IMR-90 (cell line): ENCODE results near the gene TENM4. TPM values are rescaled to one million over a fixed set of nuclear protein-coding genes. Genes with fewer than 3 reads are reported as not detected.

Experiments
- ATAC-seq: fragments of 200-7000 bp; cut with Tn5 transposase; 2 replicates; pipeline ENCODE4 v1.9.1; 2020; ENCODE audit warnings: low read depth, mild to moderate bottlenecking, moderate library complexity
- BruUV-seq: library from RNA; stranded (reverse); fragments of 400-500 nt; replicated peaks from 2 replicates; lab custom pipeline; 2021; lab: Mats Ljungman, UMichigan
- CTCF ChIA-PET: fragments of 300-600 bp; formaldehyde crosslinking; extraction: SDS; loops from one replicate; lab custom pipeline; 2021; ENCODE audit warnings: antibody characterized with exemption; lab: Yijun Ruan, JAX
- POLR2A ChIA-PET: fragments of 300-600 bp; sonication (Branson Sonifier 250); formaldehyde crosslinking; loops from one replicate; lab custom pipeline; 2022; ENCODE audit warnings: antibody characterized with exemption; ENCODE audit not compliant: unreplicated experiment; lab: Charles Lee
- DNase-seq: peaks from one replicate; pipeline ENCODE4 v3.0.0; 2013
- H2AFZ ChIP-seq: replicated peaks from 2 replicates; pipeline ENCODE3; 2013; ENCODE audit warnings: low read length, mild to moderate bottlenecking; ENCODE audit not compliant: poor library complexity
- H2AK5ac ChIP-seq: 2 replicates; pipeline ENCODE4 v1.6.1; 2013; ENCODE audit warnings: low read depth, low read length, inconsistent platforms
- H2AK9ac ChIP-seq: replicated peaks from 2 replicates; pipeline ENCODE3; 2013; ENCODE audit warnings: mild to moderate bottlenecking, low read depth, low read length, moderate library complexity; ENCODE audit not compliant: poor library complexity
- H2BK120ac ChIP-seq: 2 replicates; pipeline ENCODE4 v1.6.1; 2013; ENCODE audit warnings: low read depth, low read length, inconsistent platforms
- H2BK15ac ChIP-seq: 3 replicates; pipeline ENCODE4 v1.6.1; 2013; ENCODE audit warnings: low read depth, low read length, inconsistent platforms
- H2BK20ac ChIP-seq: 2 replicates; pipeline ENCODE4 v1.6.1; 2013; ENCODE audit warnings: low read depth, mild to moderate bottlenecking, inconsistent platforms, low read length, moderate library complexity
- H2BK5ac ChIP-seq: 2 replicates; pipeline ENCODE4 v1.6.1; 2013; ENCODE audit warnings: mild to moderate bottlenecking, low read depth, low read length, inconsistent platforms; ENCODE audit not compliant: poor library complexity, severe bottlenecking
- H3K14ac ChIP-seq: replicated peaks from 2 replicates; pipeline ENCODE4 v1.6.1; 2013; ENCODE audit warnings: low read depth, low read length, inconsistent platforms
- H3K18ac ChIP-seq: 2 replicates; pipeline ENCODE4 v1.6.1; 2013; ENCODE audit warnings: low read depth, low read length, control low read depth
- H3K23ac ChIP-seq: 2 replicates; pipeline ENCODE4 v1.6.1; 2013; ENCODE audit warnings: low read depth, low read length, inconsistent platforms
- H3K27ac ChIP-seq: 2 replicates; pipeline ENCODE4 v1.5.1; 2013; ENCODE audit warnings: mild to moderate bottlenecking, control low read depth, low read length; ENCODE audit not compliant: insufficient read depth
- H3K27me3 ChIP-seq: 2 replicates; pipeline ENCODE4 v1.6.1; 2013; ENCODE audit warnings: low read length; ENCODE audit not compliant: control insufficient read depth, insufficient read depth
- H3K36me3 ChIP-seq: 2 replicates; pipeline ENCODE4 v1.6.1; 2013; ENCODE audit warnings: low read length, mixed read lengths; ENCODE audit not compliant: control insufficient read depth, insufficient read depth
- H3K4ac ChIP-seq: 2 replicates; pipeline ENCODE4 v1.6.1; 2013; ENCODE audit warnings: low read depth, low read length, inconsistent platforms
- H3K4me1 ChIP-seq: 2 replicates; pipeline ENCODE4 v1.6.1; 2013; ENCODE audit warnings: low read length, mixed read lengths; ENCODE audit not compliant: control insufficient read depth, insufficient read depth
- H3K4me2 ChIP-seq: 2 replicates; pipeline ENCODE4 v1.6.1; 2013; ENCODE audit warnings: low read depth, mild to moderate bottlenecking, control low read depth, low read length, moderate library complexity
- H3K4me3 ChIP-seq: 2 replicates; pipeline ENCODE4 v1.5.1; 2013; ENCODE audit warnings: low read depth, mild to moderate bottlenecking, control low read depth, low read length, moderate library complexity; ENCODE audit not compliant: insufficient read depth
- H3K56ac ChIP-seq: 2 replicates; pipeline ENCODE4 v1.6.1; 2013; ENCODE audit warnings: low read length, inconsistent platforms; ENCODE audit not compliant: insufficient read depth; ENCODE audit errors: extremely low read depth
- H3K79me1 ChIP-seq, 2 experiments: 2 replicates each; pipeline ENCODE4 v1.6.1; 2013; ENCODE audit warnings: low read length in 2 of 2, inconsistent platforms in 1 of 2, low read depth in 1 of 2
- H3K9ac ChIP-seq: 2 replicates; pipeline ENCODE4 v1.6.1; 2013; ENCODE audit warnings: low read depth, low read length, control low read depth
- H3K9me1 ChIP-seq: 2 replicates; pipeline ENCODE4 v1.6.1; 2013; ENCODE audit warnings: low read length, inconsistent platforms; ENCODE audit not compliant: insufficient read depth
- H3K9me3 ChIP-seq: 2 replicates; pipeline ENCODE4 v1.6.1; 2013; ENCODE audit warnings: low read length; ENCODE audit not compliant: control insufficient read depth, insufficient read depth
- H4K20me1 ChIP-seq: 2 replicates; pipeline ENCODE4 v1.6.1; 2013; ENCODE audit warnings: low read length, inconsistent platforms; ENCODE audit not compliant: insufficient read depth
- H4K5ac ChIP-seq: 2 replicates; pipeline ENCODE4 v1.6.1; 2013; ENCODE audit warnings: mild to moderate bottlenecking, low read depth, low read length, control low read depth
- H4K8ac ChIP-seq, 2 experiments: 2 replicates each; pipeline ENCODE4 v1.6.1; 2013; ENCODE audit warnings: low read depth in 2 of 2, low read length in 2 of 2, control low read depth in 1 of 2, inconsistent platforms in 1 of 2
- H4K91ac ChIP-seq: 2 replicates; pipeline ENCODE4 v1.6.1; 2013; ENCODE audit warnings: low read depth, low read length, inconsistent platforms; ENCODE audit not compliant: insufficient read depth
- CEBPB ChIP-seq: IDR thresholded peaks from 2 replicates; pipeline ENCODE4 v1.6.1; 2012; ENCODE audit warnings: low read depth, low read length, improper control_type of control experiment
- CTCF ChIP-seq: conservative IDR thresholded peaks from 2 replicates; pipeline ENCODE4 v1.5.1; 2012; ENCODE audit warnings: mild to moderate bottlenecking, low read depth, low read length, improper control_type of control experiment
- ELK1 ChIP-seq: fragments of 150-350 bp; IDR thresholded peaks from 2 replicates; pipeline ENCODE4 v1.6.1; 2016; ENCODE audit warnings: low read depth, mild to moderate bottlenecking, low read length, moderate library complexity, borderline replicate concordance
- FOS ChIP-seq: fragments of 150-350 bp; IDR thresholded peaks from 2 replicates; pipeline ENCODE4 v1.6.1; 2016; ENCODE audit warnings: low read depth, low read length
- MAFK ChIP-seq: IDR thresholded peaks from 2 replicates; pipeline ENCODE4 v1.6.1; 2012; ENCODE audit warnings: low read depth, low read length, improper control_type of control experiment
- MAZ ChIP-seq: IDR thresholded peaks from 2 replicates; pipeline ENCODE4 v1.6.1; 2012; ENCODE audit warnings: low read depth, mild to moderate bottlenecking, low read length, improper control_type of control experiment, moderate library complexity, borderline replicate concordance
- MXI1 ChIP-seq: IDR thresholded peaks from 2 replicates; pipeline ENCODE4 v1.6.1; 2012; ENCODE audit warnings: low read depth, mild to moderate bottlenecking, low read length, moderate library complexity, borderline replicate concordance
- NFE2L2 ChIP-seq: fragments of 150-350 bp; IDR thresholded peaks from 2 replicates; pipeline ENCODE4 v1.6.1; 2016; ENCODE audit warnings: low read depth, mild to moderate bottlenecking, low read length
- RAD21 ChIP-seq: IDR thresholded peaks from 2 replicates; pipeline ENCODE4 v1.6.1; 2012; ENCODE audit warnings: low read length, improper control_type of control experiment
- RCOR1 ChIP-seq: IDR thresholded peaks from 2 replicates; pipeline ENCODE4 v1.6.1; 2012; ENCODE audit warnings: mild to moderate bottlenecking, low read length, improper control_type of control experiment; ENCODE audit not compliant: insufficient replicate concordance
- RFX5 ChIP-seq: IDR thresholded peaks from 2 replicates; pipeline ENCODE4 v1.8.0; 2012; ENCODE audit warnings: low read depth, mild to moderate bottlenecking, low read length, moderate library complexity
- SMC3 ChIP-seq: fragments of 150-350 bp; IDR thresholded peaks from 2 replicates; pipeline ENCODE4 v1.6.1; 2016; ENCODE audit warnings: low read depth, mild to moderate bottlenecking, antibody characterized with exemption, low read length, moderate library complexity
- USF2 ChIP-seq: fragments of 150-350 bp; IDR thresholded peaks from 2 replicates; pipeline ENCODE4 v1.6.1; 2017; ENCODE audit warnings: mild to moderate bottlenecking, antibody characterized with exemption, low read length, low read depth
- WGBS, 2 experiments: methylation state at CpG; one replicate each; pipeline versions ENCODE4 v1.1.5 to v1.1.7; 2013; ENCODE audit warnings: missing lambda C conversion rate in 2 of 2; ENCODE audit not compliant: insufficient read length in 1 of 2; ENCODE audit errors: extremely low coverage in 2 of 2; 5-methylcytosine and 5-hydroxymethylcytosine counted together
- dilution Hi-C: fragments of 300-500 bp; cut with HindIII; formaldehyde crosslinking; loops from one replicate; pipeline ENCODE4 v1.14.3; 2018; ENCODE audit warnings: low sequenced_read_pairs; ENCODE audit not compliant: unreplicated experiment
- in situ Hi-C: fragments of 300-500 bp; cut with MboI; formaldehyde crosslinking; loops from 3 replicates; pipeline ENCODE4 v1.14.3; 2019; ENCODE audit warnings: low sequenced_read_pairs, inconsistent platforms, mixed read lengths
- intact Hi-C: fragments of 100-400 bp; cut with micrococcal nuclease; formaldehyde crosslinking; loops from 2 replicates; pipeline ENCODE4 v1.10.0; 2022
- polyA plus RNA-seq, 3 experiments: library from polyadenylated mRNA; depleted of rRNA; stranded (reverse); fragments of >200 nt; gene quantifications; 2 replicates each; pipeline ENCODE4 v1.2.3, GENCODE V29; 2012; ENCODE audit warnings: low replicate concordance in 1 of 3
- total RNA-seq: library from RNA; depleted of rRNA; stranded (reverse); fragments of >200 nt; gene quantifications from 2 replicates; pipeline ENCODE4 v1.2.3, GENCODE V29; 2012

TENM4 gene
- total and polyA plus RNA-seq, 2 of the 4 experiments (the other 2 are of a cell fraction) = 7.4 to 9.0 TPM

GRCh38 chr11:79189055-79189454 lies 251.8 kb downstream of the TENM4 start:
- H3K9me1 ChIP-seq = peaks cover 2% of the 10 kb centered on the region; the same call in 1 of the 2 replicates
- H3K79me1 ChIP-seq = no peaks in the 10 kb centered on the region
- WGBS, 2 experiments = no CpG with 5 or more reads among the region's 2 CpGs
- no peak overlapping the region for H3K4me3 ChIP-seq
- no peak overlapping the region for H2AK9ac ChIP-seq
- no peak overlapping the region for H3K14ac ChIP-seq
- H3K9ac ChIP-seq = no peak overlapping the region
- H4K91ac ChIP-seq = no peak overlapping the region
- no peak overlapping the region for H2AK5ac ChIP-seq
- no peaks in the 10 kb centered on the region for H3K27me3 ChIP-seq
- no peak overlapping the region for H2BK20ac ChIP-seq
- H3K4me2 ChIP-seq = no peak overlapping the region
- no peak overlapping the region for H2BK5ac ChIP-seq
- ATAC-seq (no peak), DNase-seq (no peak)
- H2BK15ac ChIP-seq = no peak overlapping the region
- TF ChIP-seq ELK1 (no peak), USF2 (no peak), RCOR1 (no peak), MXI1 (no peak), RAD21 (no peak), MAZ (no peak), CEBPB (no peak), CTCF (no peak), RFX5 (no peak), SMC3 (no peak), FOS (no peak), NFE2L2 (no peak), MAFK (no peak)
- in situ Hi-C loops (no loop called here), intact Hi-C loops (no loop called here), dilution Hi-C loops (no loop called here)
- peaks cover 4% of the 10 kb centered on the region for H3K9me3 ChIP-seq
- no peak overlapping the region for H4K8ac ChIP-seq
- no peaks in the 10 kb centered on the region for H3K36me3 ChIP-seq
- H4K20me1 ChIP-seq = no peaks in the 10 kb centered on the region
- H3K23ac ChIP-seq = no peak overlapping the region
- H2BK120ac ChIP-seq = no peak overlapping the region
- BruUV-seq = no TSS peak
- ChIA-PET CTCF (no interaction called here), POLR2A (no interaction called here)
- no peak overlapping the region for H4K5ac ChIP-seq
- no peak overlapping the region for H3K56ac ChIP-seq
- H3K18ac ChIP-seq = no peak overlapping the region
- no peak overlapping the region for H2AFZ ChIP-seq
- H3K27ac ChIP-seq = no peak overlapping the region
- H3K4me1 ChIP-seq = no peaks in the 10 kb centered on the region
- no peak overlapping the region for H3K4ac ChIP-seq
